GM19099 (cell line): ENCODE results near the gene ZNF653.

Source experiments
- POLR2A ChIP-seq: IDR thresholded peaks from 3 replicates; pipeline ENCODE4 v1.6.1; 2011; ENCODE audit warnings: low read depth; ENCODE audit not compliant: insufficient read length; ENCODE audit errors: extremely low read depth

ZNF653 gene

DNA sequence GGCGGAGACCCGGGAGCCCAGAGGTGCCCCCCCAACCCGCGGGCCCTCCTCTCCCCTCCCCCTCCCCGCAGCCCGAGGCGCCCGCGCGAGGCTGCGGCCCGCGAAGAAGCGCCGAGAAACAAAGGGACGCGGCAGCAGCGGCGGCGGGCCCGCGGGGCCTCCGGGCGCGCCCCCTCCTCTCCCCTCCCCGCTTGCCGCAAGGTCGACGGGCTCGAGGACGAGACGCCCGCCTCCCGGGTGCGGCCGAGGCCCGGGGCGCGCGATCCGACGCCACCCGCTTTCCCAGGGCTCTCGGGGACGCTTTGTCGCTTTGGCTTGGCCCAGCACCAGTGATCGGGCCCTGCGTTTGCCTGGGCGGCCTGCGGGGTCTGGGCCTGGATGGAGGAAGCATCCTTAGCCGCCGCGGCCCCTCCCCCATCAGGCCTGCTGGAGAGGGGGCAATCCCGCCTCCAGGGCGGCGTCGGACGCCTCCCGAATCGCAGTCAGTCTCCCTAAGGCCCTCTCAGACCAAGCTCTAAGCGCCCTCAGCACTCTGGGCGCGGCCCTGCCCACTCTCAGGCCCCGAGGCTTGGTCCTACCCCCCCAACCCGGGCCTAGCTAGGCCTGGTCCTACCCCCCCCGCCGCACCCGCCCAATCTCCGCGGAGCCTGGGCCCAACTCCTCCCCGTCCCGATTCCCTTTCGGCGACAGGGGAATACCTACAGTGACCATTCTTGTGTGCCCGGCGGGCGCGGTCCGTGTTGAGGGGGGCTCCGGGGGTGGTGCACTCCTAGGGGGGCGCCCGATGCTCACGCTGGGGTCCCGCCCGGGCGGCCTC, 25.5 kb downstream of the ZNF653 start:
- no peak for TF ChIP-seq POLR2A

- no peak for TF ChIP-seq POLR2A
Measured at GRCh38 chr19:11479090-11479897, 26.3 kb downstream of the ZNF653 start.

DNA sequence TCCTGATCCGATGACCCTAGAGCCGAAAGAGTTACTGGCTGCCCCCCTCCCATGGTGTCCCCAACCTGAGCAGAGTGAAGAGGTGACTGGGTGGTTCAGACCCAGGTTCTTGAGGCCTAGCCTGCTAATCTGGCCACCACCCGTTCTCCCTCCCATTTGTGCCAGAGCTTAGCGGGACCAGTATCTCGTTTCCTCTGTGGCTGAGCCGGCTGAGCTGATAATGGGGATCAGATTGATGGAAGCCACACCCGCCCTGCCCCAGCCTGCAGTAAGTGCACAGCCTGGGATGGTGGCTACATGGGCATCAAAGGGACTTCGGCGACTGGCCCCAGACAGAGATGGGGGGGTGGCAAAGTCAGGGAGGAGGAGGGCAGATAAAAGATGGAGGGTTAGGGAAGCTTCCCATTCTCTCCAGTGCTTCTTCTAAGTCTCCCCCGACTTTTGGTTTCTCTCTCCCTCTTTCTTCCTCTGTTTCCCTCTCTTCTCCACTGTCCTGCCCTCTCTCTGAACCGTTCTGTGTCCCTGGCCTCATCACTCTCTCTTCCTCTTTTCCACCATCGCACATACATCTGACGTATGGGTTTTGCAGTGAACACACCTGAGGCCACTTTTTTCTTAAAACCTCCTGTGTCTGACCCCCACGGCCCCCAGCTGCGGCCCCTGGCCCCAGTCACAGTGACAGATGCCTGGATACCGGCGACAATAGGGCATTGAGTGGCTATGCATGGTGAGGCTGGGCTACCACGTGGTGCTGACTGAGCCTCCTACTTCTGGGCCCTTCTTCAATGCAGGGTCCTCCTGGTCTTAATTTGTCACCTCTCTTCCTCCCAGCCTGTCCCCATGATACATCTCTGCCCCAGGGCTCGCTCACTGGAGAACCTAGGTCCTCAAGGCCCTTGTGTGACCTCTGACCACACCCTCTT, 27.2 kb downstream of the ZNF653 start:
- TF ChIP-seq POLR2A, result no peak

DNA sequence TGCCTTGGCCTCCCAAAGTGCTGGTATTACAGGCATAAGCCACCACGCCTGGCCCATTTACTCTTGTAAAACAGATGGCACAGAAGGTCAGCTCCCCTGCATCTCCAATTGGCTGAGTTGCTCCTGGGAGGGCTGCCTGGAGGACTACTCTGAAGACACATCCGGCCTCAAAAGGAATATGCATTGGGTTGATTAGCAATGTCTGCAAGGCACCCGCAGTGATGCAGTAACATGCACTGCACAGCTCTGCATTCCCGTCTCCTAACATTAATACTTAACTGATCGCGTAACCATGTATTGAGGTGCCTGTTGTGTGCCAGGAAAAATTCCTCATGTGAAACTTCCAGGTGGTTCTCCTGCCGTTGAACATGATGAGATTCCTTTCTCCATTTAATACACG, 29.8 kb downstream of the ZNF653 start:
- TF ChIP-seq POLR2A, result no peak

DNA sequence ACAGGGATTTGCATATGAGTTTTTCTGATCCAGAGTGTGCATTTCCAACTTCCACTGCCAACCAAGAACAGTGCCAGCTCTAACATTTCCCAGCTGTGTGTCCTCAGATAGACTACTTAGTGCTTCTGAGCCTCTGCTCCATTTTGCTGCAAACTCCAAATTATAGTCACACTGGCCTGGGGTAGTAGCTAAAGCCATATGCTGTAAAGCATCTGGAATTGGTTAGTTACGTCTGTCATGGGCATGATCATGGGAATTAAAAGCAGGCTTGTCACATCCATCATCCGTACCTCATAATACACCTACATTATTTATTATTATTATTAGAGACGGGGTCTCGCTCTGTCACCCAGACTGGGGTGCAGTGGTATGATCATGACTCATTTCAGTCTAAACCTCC, 31.9 kb downstream of the ZNF653 start:
- TF ChIP-seq POLR2A, result no peak

DNA sequence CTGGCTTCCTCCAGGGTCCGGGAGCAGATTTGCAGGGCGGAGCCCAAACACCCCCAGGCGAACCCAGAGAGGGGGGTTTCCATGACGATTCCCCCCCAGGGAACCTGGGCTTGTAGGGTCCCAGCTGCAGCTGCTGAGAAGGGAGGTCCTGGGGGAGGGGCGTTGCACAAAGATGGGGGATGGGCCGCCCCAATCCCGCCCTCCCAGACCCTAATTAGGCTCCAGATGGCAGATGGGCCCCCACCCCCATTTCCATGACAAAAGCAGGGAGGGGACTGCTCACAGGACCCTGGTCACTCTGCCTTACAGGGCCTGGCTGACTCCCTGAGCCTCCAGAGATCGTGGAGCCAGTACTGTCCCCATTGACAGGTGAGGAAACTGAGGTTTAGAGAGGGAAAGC, 40.0 kb downstream of the ZNF653 start:
- no peak for TF ChIP-seq POLR2A

GRCh38 chr19:11464333-11465265, 41.0 kb downstream of the ZNF653 start:
- TF ChIP-seq POLR2A, result no peak

DNA sequence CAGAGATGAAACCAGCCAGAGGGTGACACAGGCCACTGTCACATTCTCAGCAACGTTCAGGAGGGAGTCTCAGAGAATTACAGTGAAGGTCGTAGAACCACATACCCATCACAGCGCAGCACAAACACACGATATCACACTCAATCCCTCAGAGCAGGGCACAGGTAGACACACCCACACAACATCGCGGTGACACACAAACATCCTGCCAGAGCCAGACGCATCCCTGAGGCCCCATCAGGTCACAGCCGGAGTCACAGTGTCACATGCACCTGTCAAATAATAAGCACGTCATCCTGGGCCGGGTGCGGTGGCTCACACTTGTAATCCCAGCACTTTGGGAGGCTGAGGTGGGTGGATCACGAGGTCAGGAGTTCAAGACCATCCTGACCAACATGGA, 42.2 kb downstream of the ZNF653 start:
- TF ChIP-seq POLR2A, result no peak

DNA sequence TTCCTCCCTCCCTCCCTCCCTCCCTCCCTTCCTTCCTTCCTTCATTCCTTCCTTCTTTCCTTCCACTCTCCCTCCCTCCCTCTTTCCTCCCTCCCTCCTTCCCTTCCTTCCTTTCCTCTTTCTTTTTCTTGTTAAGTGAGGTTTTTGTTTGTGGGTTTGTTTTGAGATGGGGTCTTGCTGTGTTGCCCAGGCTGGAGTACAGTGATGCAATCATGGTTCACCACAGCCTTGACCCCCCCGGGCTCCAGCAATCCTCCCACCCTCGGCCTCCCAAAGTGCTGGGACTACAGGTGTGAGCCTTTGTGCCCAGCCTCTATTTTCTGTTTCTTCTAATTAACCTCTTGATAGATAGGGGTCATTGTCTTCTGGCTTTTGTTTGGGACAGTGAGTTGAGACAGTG, 44.2 kb downstream of the ZNF653 start:
- no peak for TF ChIP-seq POLR2A

- no peak for TF ChIP-seq POLR2A
Measured at GRCh38 chr19:11460207-11460606, 45.4 kb downstream of the ZNF653 start.

GRCh38 chr19:11458236-11458900, 47.3 kb downstream of the ZNF653 start:
- TF ChIP-seq POLR2A, result no peak

- TF ChIP-seq POLR2A, result no peak
Measured at GRCh38 chr19:11457831-11458230, 47.8 kb downstream of the ZNF653 start.

GRCh38 chr19:11457115-11457514, 48.5 kb downstream of the ZNF653 start:
- TF ChIP-seq POLR2A, result no peak

DNA sequence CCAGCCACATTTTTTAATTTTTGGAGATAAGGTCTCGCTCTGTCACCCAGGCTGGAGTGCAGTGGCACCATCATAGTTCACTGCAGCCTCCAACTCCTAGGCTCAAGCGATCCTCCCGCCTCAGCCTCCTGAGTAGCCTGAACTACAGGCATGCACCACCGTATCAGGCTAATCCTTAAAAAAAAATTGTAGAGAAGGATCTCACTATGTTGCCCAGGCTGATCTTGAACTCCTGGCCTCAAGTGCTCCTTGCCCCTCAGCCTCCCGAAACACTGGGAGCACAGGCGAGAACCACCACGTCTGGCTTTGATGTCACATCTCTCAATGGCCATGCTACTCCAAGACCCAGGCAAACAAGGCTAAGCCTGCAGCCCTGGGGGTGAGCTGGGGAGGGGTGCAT, 49.0 kb downstream of the ZNF653 start:
- TF ChIP-seq POLR2A, result no peak
